GM18498 (cell line): Measurements from ENCODE around the gene KCNMA1.

ENCODE experiments used
- ATAC-seq: cut with Tn5 transposase; IDR thresholded peaks from one replicate; pipeline ENCODE4 v1.9.1; 2021; ENCODE audit warnings: mild to moderate bottlenecking, moderate library complexity; ENCODE audit not compliant: unreplicated experiment

The KCNMA1 gene

DNA sequence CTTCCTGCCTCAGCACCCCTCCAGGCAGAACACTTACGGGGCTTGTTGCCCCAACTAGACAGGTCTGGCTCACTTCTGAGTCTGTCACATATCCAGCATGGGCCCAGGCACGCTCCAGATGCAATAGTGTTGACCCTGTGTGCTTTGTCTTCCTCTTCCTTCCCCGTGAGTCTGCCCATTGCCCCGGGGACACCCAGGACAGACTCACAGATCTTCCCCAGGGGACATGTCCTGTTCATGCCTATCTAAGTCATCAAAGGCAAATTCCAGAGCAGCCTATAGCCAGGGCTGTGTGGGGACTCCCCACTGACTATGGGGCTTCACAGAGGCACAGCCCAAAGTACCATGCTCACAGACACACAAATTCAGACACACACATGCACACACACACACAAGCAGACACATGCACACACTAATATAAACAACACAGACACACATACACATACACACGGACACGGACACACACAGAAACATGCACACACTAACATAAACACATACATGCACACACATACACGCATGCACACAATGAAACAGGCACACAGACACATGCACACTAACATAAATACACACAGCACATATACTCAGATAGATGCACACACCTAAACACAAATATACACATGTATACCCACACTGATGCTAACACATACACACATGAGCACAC, 175.8 kb downstream of the KCNMA1 start:
- no peak for ATAC-seq

DNA sequence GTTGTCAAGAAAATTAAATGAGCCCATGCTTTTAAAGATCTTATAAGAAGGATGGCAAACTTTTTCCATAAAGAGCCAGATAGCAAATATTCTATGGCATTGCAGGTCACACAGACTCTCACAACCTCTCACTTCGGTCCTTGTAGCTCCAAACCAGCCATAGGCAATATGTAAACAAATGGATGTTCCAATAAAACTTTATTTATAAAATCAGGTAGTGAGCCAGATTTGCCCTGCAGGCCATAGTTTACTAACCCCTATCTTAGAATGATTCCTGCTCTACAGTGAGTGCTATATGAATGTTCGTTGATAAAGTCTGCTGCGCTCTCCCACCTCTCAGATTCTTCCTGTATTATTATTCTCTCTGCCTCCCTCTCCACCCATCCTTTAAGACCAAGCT, 177.7 kb downstream of the KCNMA1 start:
- ATAC-seq, result no peak

DNA sequence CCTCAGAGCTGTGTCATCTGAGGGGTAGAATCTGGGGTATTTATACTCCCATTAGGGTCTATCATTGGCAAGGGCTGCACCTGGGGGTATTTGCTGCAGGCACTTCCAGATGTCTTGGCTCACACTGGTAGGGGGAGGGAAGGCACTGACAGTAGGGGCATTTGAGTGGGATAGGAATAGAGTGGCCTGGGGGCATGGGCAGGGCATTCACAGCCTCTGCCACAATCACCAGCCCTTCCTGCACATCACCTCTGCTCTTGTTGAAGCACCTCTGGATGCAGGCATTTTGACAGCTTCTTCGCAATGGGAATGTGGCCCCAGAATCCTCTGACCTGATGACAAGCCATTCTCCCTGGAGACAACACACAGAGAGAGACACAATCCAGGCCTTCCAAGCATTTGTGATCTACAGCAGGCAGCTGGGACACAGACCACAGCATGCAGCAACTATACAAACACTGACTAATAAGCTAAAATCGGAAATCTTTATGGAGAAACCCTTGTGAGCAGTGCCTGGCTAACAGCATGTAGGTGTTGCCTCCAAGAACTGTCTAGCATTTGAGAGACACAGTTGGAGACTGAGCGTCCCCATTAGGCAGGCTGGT, 178.5 kb downstream of the KCNMA1 start:
- no peak for ATAC-seq

DNA sequence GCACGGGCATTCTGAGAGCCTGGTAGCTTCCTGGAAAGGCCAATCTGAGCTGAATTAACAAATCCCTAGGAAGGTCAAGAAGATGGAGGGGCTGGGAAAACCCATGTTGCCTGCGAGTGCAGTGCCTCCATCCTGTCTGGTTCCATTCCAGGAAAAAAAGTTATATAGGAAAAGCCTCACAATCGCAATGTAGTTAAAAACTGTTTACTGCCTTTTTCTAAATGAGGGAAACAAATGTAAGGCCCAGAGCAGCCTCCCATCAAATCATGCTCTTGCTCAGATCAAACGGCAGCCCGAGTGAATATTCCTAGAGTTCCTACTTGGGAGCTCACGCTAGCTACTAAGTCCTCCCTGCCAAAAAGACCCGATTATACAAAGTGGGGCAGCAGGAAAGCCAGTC, 179.9 kb downstream of the KCNMA1 start:
- no peak for ATAC-seq

DNA sequence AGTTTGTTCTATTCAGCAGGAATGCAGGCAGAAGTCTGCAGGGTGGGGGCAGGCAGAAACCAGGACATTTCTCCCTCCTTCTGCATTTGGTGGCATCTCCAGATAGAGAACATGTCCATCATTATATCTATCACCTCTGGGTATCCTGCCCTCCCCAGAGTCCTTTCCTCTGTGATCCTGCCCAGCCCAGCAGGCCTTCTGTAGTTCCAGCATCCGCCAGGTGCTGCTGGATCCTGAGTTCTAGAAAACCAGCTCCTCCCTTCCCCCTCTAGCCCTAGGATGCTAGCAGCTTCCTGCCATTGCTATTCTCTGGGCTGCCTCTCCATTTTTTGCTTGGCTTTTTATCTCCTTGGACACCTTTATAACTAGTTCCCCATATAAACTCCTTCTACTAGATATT, 180.3 kb downstream of the KCNMA1 start:
- ATAC-seq, result no peak

DNA sequence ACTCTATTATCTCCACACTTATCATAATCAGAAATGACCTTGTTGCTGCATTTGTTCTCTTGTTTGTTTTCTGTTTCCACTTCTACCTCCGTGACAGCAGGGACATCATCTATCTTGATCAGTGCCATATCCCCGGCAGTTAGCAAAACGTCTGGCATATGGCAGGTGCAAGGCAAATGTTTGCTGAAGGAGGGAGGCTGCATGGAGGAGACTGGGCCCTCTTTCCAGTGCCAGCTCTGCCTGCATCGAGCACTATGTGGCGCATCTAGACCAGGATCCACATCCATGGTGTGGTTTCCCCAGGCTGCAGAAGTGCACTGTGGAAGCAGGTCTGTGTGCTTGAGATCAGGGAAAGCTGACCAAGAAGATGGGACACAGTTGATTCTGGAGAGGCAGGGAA, 181.2 kb downstream of the KCNMA1 start:
- ATAC-seq, result no peak

DNA sequence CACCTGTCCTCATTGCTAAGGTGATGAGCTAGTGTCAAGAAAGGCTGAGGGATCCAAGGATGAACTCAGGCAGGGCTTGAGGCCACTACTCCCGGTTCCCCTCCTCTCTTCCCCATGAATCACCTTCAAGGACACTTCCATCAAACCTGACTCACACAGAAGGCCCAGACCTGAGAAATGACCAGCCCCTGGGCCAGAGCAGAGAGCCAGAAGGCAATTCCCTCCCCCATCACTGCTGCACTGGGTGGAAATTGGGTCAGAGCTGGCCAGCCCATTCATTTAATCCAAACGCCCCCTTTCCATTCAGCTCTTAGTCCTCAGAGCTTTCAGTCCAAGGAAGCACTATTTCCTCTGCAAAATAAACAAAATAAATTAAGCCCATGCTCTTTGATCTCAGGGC, 182.0 kb downstream of the KCNMA1 start:
- ATAC-seq, result no peak

DNA sequence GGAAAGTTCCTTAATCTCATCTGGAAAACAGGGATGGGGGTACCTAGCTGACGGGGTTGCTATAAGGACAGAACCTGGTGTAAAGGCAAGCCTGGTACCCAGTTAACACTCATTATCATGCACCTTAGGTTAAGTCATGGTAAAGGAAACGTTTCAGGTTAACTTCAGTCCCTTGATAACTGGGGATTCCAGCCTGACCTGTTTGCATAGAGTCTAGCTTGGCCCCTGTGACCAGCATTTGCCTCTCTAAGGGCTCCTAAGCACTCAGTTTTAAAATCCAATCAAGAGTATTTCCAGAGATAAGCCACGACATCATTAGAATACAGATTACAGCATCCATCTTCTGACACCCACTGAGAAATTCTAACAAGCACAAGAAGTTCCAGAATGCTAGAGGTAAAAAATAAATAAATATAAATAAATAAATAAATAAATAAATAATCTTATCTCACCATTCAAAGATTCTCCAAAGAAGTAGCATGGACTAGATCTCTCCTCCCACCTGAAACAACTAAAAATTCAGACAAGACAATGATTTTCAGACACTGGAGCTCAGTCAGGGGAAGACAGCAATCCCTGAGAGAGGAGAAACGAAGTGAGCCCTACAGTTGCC, 184.6 kb downstream of the KCNMA1 start:
- ATAC-seq, result no peak

DNA sequence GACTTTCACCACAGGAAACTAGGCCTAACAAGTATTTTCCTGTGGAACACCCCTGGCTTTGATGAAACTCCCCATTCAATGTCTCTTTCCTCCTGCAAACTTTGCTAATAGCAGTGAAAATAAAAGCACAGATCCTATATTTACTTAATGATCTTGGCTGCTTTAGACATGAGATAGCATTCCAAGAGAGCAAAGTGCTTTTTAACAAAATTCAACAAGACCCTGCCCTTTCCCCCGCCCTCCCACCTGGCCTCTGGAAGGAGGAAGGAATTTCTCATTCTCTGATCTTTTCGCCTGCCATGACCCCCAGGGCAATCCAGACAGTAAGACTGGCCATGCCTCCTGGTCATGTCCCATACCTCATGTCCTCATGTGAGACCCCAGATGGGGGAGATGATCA, 185.7 kb downstream of the KCNMA1 start:
- ATAC-seq, result no peak

DNA sequence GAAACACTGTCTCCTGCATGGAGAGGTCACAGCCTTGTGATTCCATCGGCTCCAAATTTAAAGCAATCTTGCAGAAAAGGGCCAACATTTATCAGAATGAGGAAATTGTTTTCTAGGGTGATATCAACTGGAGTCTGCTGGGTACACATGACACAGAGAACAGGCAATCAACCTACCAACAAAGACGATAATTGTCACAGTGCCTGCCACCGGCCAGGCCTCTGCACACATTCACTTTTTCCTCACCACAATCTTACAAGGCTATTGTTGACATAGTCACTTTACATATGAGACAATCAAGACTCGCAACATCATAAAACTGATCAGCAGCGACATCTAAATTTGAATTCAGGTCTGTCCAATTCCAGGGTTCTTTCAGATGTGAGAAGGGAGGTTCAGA, 189.4 kb downstream of the KCNMA1 start:
- ATAC-seq, result no peak

DNA sequence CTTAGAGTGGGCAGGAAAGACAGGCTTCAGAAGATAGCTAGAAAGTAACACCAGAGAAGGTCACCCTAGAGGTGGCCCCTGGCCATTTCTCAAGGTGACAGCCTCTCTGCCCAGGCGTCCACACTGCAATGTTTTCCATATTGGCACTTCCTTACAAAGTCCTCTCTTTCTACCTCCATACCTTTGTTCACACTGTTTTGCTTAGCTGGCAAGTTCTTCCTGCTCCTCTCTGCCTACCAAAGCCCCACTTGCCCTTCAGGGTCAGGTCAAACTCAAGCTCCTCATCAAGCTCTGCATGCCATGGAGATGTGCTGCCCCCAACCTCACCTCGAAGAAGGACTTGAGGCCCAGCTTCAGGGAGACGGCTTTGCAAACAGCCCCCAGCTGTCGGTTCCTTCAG, 190.9 kb downstream of the KCNMA1 start:
- no peak for ATAC-seq

DNA sequence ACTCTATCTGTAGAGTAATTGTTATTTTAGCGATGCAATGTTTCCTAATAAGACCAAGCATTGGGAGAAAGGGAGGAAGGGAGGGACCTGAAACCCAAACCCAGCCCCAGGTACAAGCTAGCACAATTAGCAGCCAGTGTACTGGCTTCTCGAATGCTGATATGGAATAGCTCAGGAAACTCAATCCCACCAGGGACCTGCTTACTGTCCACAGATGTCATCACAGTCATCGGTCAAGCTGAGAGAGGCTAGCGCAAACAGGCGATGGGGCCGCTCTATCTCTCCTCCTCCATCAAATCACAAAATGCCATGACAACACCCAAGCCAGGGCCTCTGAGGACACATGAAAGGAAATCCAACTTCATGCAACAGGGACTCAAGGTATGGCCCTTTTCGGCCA, 192.1 kb downstream of the KCNMA1 start:
- ATAC-seq, result no peak

DNA sequence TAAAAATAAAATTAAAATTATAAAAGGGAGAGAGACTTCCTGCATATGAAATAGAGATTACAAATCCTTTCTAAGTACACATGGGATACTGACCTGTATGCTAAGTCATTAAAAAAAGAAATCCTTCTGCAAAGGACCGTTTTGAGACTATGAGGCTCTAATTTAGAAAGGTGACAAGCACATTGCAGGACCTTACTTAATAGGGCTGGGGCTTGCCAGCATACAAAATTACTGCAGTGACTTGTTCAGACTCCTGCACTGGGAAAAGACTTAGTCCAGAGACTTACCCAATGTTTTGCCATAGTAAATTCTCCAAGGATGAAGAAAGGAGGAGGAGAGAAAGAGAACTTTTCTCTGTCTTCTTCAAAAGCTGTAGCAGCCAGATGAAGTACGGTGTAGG, 193.6 kb downstream of the KCNMA1 start:
- ATAC-seq, result no peak

DNA sequence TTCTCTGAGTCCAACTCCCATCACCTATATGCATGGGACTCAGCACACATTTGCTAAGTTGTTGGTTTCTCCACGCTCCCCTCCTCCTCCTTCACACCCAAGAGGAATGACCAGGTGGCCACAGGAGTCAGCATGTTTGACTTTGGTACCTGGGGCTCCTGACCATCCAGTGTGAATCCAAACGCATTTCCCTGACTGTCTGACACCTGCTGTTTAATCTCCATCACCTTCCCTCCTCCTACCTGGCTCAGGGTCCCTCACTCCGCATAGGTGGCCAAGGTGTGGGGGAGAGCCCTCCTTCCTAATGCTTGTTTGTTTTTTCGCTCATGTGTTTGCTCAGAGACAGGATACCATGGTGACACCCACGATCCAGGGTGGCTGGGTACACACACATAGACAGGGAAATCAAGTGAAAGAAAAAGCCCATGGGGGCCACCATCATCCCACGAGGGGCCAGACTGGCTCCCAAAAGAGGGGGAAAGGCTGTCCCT, 194.9 kb downstream of the KCNMA1 start:
- no peak for ATAC-seq

DNA sequence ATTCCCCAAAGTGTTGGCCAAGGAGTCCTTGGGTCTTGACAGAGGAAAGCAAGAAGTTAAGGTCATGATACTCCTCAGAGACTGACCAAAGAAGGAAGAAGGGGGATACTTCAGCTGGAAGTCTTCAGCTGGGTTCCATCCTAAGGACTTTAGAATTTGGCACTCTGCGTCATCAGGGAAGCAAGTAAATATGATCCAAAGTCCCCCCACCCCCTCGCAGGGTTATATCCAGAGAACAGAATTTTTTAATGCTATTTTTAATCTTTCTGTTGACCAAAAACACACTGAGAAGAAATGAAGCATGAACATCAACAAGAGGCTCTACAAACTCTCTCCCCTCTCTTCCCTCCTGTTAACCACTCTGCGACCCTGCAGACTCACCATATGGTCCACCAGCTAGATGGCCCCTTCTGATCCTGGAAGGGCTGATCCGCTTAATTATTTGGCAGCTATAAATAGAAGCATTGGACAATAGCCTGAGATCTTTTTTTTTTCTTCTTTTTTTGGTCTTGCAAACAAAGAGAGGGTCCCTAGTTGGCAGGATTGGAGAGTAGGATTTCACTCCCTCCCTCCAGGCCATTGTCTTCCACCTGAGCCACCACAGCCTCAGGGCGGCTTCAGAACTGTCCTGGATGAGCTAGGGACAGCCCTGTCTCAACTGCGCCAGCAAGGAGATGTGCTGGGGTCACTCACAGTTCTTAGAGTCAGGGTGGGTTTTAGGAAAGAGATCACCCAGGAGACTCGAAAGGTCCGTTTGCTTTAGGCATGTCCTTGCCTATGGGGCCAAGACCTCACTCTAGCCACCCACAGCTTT, 196.0 kb downstream of the KCNMA1 start:
- ATAC-seq, result no peak

DNA sequence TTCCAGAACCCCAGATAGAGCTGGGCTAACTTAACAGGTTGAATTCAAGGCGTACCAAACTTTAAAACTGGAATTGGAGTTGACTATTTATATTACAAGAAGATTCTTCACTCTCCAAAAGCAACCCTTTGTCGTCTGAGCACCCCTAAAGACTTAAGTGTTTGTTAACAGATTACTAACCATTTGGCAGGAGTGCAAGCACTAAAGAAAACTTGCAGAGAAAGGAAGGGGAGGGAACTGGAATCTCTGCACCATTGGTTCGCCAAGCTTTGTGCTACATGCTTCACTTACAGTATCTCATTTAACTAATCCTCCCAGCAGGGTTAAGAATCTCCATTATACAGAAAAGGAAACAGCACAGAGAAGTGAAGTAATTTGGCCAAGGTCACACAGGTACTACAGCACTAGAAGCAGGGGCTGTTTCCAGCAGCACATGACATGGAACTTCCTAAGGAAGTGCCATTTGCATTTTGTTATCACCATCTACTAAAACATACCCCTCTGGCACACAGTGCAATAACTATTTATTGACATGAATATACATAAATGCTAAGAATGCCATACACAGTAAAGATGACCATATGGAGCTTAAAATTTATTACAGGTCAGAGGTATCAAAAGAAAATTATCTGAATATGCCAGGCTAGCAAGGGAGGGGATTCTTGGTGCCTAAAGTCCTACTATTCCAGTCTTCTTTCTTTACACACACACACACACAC, 201.2 kb downstream of the KCNMA1 start:
- ATAC-seq, result no peak

DNA sequence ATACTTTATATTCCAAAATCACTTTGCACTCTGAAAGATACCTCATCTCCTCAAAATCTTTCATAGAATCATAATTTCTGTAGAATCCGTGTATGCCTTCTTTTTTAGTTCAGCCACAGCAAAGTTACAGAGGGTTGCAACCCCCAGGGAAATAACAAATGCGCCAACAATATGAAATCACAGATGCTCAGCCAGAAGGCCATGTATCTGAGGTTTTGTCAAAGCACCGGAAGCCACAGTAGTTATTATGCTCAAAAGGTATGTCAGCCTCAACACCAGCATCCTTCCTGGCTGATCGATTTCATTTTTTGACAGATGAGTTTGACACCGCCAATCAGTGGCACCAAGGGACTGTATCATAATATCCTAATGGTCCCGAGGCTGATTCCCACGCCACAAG, 204.1 kb downstream of the KCNMA1 start:
- ATAC-seq, result no peak

DNA sequence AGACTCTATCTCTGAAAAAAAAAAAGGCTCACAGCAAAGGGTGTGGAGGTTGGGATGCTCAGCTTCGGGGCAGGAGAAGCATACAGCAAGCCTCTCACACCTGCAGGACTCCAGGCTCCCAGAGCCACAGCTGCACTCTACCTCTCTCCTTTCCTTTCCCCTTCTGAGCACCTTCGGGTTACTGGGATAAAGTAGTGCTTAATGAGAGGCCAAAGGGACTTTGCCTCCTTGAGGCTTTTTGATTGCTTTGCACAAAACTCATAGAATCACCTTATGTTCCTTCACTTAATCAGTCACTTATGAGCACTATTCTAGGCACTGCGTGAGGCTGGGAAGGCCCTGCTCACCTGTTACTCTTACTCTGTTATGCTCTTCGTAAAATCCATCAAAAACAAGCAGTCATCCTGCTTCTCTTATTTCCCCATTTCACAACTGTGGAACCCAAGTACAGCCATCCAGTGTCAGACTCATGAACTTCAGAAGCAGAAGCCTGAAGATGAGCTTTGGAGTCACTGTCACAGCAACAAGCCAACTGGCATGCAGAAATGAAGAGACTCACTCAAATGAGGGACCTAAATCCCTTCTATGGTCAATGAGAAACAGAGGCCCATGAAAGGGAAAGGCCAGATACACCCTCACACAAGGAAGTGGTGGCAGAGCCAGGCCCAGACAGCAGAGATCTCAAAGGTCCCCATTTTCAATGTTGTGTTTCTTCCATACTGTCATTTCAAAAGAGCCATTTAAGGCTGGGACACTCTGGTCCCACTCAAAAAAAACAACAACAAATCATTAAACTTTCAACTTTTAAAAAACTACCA, 205.4 kb downstream of the KCNMA1 start:
- no peak for ATAC-seq

DNA sequence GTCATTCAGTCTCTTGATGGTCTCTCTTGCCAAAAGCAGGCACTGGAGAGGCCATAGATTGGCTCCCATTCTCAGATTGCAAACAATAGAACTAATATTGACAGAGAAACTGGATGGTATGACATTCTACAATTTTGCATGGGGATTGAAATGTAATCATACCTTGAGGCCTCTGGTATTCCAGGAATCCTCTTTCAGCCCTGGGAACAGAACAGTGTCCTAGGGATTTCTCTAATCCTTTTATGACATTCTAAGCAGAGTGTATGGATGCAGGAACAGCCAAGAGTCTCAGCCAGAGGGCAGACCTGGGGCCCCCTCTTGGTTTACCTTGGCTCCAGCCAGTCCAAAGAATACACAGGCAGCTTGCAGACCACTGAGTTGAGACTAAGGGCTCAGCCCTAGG, 206.4 kb downstream of the KCNMA1 start:
- ATAC-seq, result no peak

DNA sequence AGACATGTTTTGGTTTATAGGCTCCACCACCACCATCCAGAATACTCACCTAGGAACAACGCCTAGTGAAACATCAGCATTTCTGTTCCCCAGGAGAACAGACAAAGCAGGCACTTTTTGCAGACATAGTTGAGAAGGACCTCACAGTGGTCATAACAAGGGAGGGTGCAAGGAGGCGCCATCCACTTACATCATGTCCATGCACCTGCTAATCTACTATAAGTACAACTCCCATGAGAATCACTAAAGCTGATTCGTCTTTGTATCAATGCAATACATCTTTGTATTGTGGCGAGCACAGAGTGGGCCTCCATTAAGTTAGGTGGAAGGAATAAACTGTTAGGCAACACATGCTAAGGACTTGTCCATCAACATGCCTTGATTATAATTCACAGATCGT, 207.1 kb downstream of the KCNMA1 start:
- no peak for ATAC-seq
